ENCODE results near the gene DDIT3. TPM values are rescaled to one million over a fixed set of nuclear protein-coding genes. Genes with fewer than 3 reads are reported as not detected.

Gene DDIT3
- total and polyA plus RNA-seq, 2 of the 13 experiments (the other 11 are each of a cell fraction or from before 2014, with no cell fraction given): 27.5 to 48.7 TPM

DNA sequence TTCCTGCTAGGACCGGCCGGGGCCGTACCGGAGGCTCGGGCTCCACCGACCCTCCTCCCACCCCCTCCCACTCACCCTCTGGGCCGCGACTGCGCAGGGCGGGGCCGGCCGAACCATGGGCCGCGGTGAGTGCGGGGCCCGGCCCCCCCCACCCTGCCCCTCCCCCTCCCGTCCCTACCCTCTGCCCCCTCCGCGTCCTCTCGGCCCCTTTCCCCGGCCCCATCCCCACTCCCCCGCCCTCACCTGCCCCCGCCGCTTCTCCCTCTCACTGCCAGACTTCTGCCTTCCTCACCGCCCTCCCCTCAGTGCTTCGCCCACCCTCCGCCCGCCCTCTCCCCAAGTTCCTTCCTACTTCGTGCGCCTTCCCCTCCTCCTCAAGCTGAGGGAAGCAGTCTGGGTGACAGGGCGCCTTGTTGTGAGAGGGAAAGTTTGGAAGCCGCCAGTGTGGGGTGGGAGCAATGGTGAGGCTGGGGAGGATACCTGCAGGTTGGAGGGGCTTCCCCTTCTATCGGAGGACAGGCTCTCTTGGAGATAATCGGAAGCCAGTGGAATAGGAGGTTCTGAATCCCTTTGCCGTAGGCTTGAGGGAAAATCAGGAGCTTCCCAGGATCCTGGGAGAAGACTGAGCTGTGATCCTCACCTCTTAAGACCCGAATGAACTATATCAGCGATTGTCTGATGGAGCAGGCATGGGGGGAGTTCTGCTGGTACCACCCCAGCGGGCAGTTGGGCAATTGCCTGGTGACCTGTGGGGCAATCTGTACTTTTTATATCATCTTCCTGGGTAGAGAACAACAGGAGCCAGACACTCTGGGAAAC is 2.8 kb upstream of the DDIT3 start (continued):
- TF ChIP-seq KIAA2018 (CRISPR knock-in tag; IDR thresholded peaks at IDR 0.05; ENCODE audit: borderline replicate concordance): no peak
- no peak for TF ChIP-seq ZNF761 (CRISPR knock-in tag; conservative IDR thresholded peaks at IDR 0.05)
- TF ChIP-seq RFX1 (IDR thresholded peaks at IDR 0.05): no peak
- TF ChIP-seq PCBP2 (optimal IDR thresholded peaks at IDR 0.05; ENCODE audit: low read depth, low read length, poor library complexity, severe bottlenecking): peak; percentile 16
- no peak for TF ChIP-seq FOSL2 (CRISPR knock-in tag; IDR thresholded peaks at IDR 0.05)
- no peak for TF ChIP-seq ISL2 (CRISPR knock-in tag; IDR thresholded peaks at IDR 0.05)
- no peak for TF ChIP-seq RCOR2 (CRISPR knock-in tag; IDR thresholded peaks at IDR 0.05)
- TF ChIP-seq PATZ1 (CRISPR knock-in tag; IDR thresholded peaks at IDR 0.05): 0 out of 2 replicates have a peak, but pooled peaks have one; percentile 14
- TF ChIP-seq MAZ (IDR thresholded peaks at IDR 0.05; ENCODE audit: borderline replicate concordance, low read depth, low read length): peak; percentile 35; the same call in 1 of the 2 replicates
- no peak for TF ChIP-seq MAZ (CRISPR knock-in tag; IDR thresholded peaks at IDR 0.05; ENCODE audit: low read depth)
- TF ChIP-seq FOXO1 (CRISPR knock-in tag; IDR thresholded peaks at IDR 0.05): 0 out of 2 replicates have a peak, but pooled peaks have one; percentile 7
- peak; percentile 13; the same call in 1 of the 2 replicates for TF ChIP-seq GATAD1 (CRISPR knock-in tag; IDR thresholded peaks at IDR 0.05)
- TF ChIP-seq, protein P1, sequence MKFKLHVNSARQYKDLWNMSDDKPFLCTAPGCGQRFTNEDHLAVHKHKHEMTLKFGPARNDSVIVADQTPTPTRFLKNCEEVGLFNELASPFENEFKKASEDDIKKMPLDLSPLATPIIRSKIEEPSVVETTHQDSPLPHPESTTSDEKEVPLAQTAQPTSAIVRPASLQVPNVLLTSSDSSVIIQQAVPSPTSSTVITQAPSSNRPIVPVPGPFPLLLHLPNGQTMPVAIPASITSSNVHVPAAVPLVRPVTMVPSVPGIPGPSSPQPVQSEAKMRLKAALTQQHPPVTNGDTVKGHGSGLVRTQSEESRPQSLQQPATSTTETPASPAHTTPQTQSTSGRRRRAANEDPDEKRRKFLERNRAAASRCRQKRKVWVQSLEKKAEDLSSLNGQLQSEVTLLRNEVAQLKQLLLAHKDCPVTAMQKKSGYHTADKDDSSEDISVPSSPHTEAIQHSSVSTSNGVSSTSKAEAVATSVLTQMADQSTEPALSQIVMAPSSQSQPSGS (CRISPR knock-in tag; IDR thresholded peaks at IDR 0.05): 0 out of 2 replicates have a peak, but pooled peaks have one; percentile 32
- TF ChIP-seq FOXM1 (CRISPR knock-in tag; IDR thresholded peaks at IDR 0.05): no peak
- TF ChIP-seq HNF1B (CRISPR knock-in tag; IDR thresholded peaks at IDR 0.05): no peak
- peak; percentile 47; the same call in 1 of the 2 replicates for TF ChIP-seq KDM5A (IDR thresholded peaks at IDR 0.05; ENCODE audit: borderline replicate concordance, low read length)

Measured in HepG2 (cell line).